HepG2 (cell line): Measurements from ENCODE around the gene TFCP2L1. TPM values are rescaled to one million over a fixed set of nuclear protein-coding genes. Genes with fewer than 3 reads are reported as not detected.

Experiments
- ATRX ChIP-seq: sonication (generic); formaldehyde crosslinking; IDR thresholded peaks from 2 replicates; pipeline ENCODE4 v1.4.0; 2020; ENCODE audit warnings: missing genetic modification reagents, borderline replicate concordance
- HIVEP1 ChIP-seq: sonication (generic); formaldehyde crosslinking; IDR thresholded peaks from 2 replicates; pipeline ENCODE4 v1.4.0; 2020; ENCODE audit warnings: mild to moderate bottlenecking, missing genetic modification reagents
- LCORL ChIP-seq, 2 experiments: fragments of 450-650 bp in 1 of 2; sonication (generic) in 1 of 2; formaldehyde crosslinking in 1 of 2; IDR thresholded peaks; 2 replicates each; pipeline versions ENCODE4 v1.5.0 to v1.6.1; 2017 to 2020; ENCODE audit warnings: antibody characterized with exemption in 1 of 2, missing genetic modification reagents in 1 of 2
- MBD4 ChIP-seq: IDR thresholded peaks from 2 replicates; pipeline ENCODE4 v1.6.1; 2012; ENCODE audit warnings: low read length, inconsistent platforms, borderline replicate concordance
- MEIS2 ChIP-seq: sonication (generic); formaldehyde crosslinking; IDR thresholded peaks from 2 replicates; pipeline ENCODE4 v1.9.0; 2021; ENCODE audit warnings: mild to moderate bottlenecking, missing genetic modification reagents
- SKI ChIP-seq: fragments of 450-650 bp; IDR thresholded peaks from one replicate; pipeline ENCODE4 v1.6.1; 2018; ENCODE audit warnings: mild to moderate bottlenecking; ENCODE audit not compliant: partially characterized antibody
- TOPORS ChIP-seq: sonication (generic); formaldehyde crosslinking; IDR thresholded peaks from 2 replicates; pipeline ENCODE4 v1.8.0; 2023; ENCODE audit warnings: mild to moderate bottlenecking, missing genetic modification reagents
- polyA plus RNA-seq, 8 experiments: library from polyadenylated mRNA; depleted of rRNA in 3 of 8; stranded (reverse) in 7 of 8; unstranded in 1 of 8; fragments of >200 nt; fragmentation: Illumina TruSeq in 4 of 8; extraction: Trizol in 4 of 8; gene quantifications; 2 replicates each; pipeline versions ENCODE4 v1.2.1 to v1.2.3, GENCODE V29; 2011 to 2016; ENCODE audit warnings: low read depth in 4 of 8, missing spikeins in 1 of 8, mixed read lengths in 1 of 8; ENCODE audit not compliant: insufficient read depth in 1 of 8
- total RNA-seq, 5 experiments: library from RNA; depleted of rRNA; stranded (reverse); fragments of >200 nt; fragmentation: Illumina TruSeq; extraction: Trizol; gene quantifications; 2 replicates each; pipeline ENCODE4 v1.2.3, GENCODE V29; 2016; ENCODE audit warnings: low read depth in 1 of 5
- TF ChIP-seq, protein P1 (sequence below): sonication (generic); formaldehyde crosslinking; IDR thresholded peaks from 2 replicates; pipeline ENCODE4 v1.5.1; 2020; ENCODE audit warnings: mild to moderate bottlenecking, missing genetic modification reagents, borderline replicate concordance
- TF ChIP-seq, protein P2 (sequence below): sonication (generic); formaldehyde crosslinking; IDR thresholded peaks from 2 replicates; pipeline ENCODE4 v1.8.1; 2023; ENCODE audit warnings: mild to moderate bottlenecking, missing genetic modification reagents, borderline replicate concordance
- TF ChIP-seq, protein P3 (sequence below): sonication (generic); formaldehyde crosslinking; IDR thresholded peaks from 2 replicates; pipeline ENCODE4 v1.8.0; 2022; ENCODE audit warnings: missing genetic modification reagents, mild to moderate bottlenecking, moderate library complexity, borderline replicate concordance
- TF ChIP-seq, protein P4 (sequence below), 2 experiments: fragments of 450-650 bp in 1 of 2; sonication (generic) in 1 of 2; formaldehyde crosslinking; IDR thresholded peaks; 2 replicates each; pipeline versions ENCODE4 v1.5.0 to v1.8.0; 2020 to 2022; ENCODE audit warnings: mild to moderate bottlenecking in 1 of 2, missing genetic modification reagents in 1 of 2
- TF ChIP-seq, protein P5 (sequence below): sonication (generic); formaldehyde crosslinking; IDR thresholded peaks from 2 replicates; pipeline ENCODE4 v1.4.0; 2020; ENCODE audit warnings: missing genetic modification reagents
- TF ChIP-seq, protein P6 (sequence below): sonication (generic); formaldehyde crosslinking; IDR thresholded peaks from 2 replicates; pipeline ENCODE4 v1.5.0; 2020; ENCODE audit warnings: missing genetic modification reagents
- TF ChIP-seq, protein P7 (sequence below): sonication (generic); formaldehyde crosslinking; IDR thresholded peaks from 2 replicates; pipeline ENCODE4 v1.5.1; 2020; ENCODE audit warnings: mild to moderate bottlenecking, moderate library complexity, missing genetic modification reagents

The TFCP2L1 gene
- total and polyA plus RNA-seq, 2 of the 13 experiments (the other 11 are each of a cell fraction or from before 2014, with no cell fraction given) = under 0.01 TPM; not detected in 1

DNA sequence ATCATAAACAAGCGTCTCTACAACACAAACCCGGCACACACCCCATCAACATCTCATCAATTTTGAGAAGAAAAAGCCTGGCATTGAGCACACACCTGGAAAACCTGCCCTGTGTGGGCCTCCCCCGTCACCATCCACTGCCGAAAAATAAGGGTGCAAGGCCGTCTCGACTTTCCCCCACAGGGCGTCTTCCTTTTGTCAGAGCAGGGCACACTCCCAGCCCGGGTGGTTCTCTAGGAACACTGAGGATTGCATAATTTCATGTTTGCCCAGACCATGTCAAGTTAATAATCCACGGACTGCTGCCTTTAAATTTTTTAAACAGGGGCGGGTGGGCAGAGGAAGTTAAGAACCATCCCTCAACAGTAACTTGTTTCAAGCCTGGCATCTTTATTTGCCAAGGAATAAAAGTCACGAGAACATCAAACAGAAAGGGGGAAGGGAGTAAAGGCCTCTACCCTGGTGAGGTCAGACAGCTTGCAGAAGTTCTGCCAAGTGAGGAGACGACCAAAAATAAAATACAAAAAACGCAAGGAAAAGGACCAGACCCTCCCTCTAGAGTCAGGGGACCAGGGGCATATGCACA, 2.1 kb downstream of the TFCP2L1 start (continued):
- TF ChIP-seq, protein P1, sequence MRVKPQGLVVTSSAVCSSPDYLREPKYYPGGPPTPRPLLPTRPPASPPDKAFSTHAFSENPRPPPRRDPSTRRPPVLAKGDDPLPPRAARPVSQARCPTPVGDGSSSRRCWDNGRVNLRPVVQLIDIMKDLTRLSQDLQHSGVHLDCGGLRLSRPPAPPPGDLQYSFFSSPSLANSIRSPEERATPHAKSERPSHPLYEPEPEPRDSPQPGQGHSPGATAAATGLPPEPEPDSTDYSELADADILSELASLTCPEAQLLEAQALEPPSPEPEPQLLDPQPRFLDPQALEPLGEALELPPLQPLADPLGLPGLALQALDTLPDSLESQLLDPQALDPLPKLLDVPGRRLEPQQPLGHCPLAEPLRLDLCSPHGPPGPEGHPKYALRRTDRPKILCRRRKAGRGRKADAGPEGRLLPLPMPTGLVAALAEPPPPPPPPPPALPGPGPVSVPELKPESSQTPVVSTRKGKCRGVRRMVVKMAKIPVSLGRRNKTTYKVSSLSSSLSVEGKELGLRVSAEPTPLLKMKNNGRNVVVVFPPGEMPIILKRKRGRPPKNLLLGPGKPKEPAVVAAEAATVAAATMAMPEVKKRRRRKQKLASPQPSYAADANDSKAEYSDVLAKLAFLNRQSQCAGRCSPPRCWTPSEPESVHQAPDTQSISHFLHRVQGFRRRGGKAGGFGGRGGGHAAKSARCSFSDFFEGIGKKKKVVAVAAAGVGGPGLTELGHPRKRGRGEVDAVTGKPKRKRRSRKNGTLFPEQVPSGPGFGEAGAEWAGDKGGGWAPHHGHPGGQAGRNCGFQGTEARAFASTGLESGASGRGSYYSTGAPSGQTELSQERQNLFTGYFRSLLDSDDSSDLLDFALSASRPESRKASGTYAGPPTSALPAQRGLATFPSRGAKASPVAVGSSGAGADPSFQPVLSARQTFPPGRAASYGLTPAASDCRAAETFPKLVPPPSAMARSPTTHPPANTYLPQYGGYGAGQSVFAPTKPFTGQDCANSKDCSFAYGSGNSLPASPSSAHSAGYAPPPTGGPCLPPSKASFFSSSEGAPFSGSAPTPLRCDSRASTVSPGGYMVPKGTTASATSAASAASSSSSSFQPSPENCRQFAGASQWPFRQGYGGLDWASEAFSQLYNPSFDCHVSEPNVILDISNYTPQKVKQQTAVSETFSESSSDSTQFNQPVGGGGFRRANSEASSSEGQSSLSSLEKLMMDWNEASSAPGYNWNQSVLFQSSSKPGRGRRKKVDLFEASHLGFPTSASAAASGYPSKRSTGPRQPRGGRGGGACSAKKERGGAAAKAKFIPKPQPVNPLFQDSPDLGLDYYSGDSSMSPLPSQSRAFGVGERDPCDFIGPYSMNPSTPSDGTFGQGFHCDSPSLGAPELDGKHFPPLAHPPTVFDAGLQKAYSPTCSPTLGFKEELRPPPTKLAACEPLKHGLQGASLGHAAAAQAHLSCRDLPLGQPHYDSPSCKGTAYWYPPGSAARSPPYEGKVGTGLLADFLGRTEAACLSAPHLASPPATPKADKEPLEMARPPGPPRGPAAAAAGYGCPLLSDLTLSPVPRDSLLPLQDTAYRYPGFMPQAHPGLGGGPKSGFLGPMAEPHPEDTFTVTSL (CRISPR knock-in tag) = peak; percentile 50; the same call in 1 of the 2 replicates
- TF ChIP-seq MEIS2 = no peak
- TF ChIP-seq, protein P2, sequence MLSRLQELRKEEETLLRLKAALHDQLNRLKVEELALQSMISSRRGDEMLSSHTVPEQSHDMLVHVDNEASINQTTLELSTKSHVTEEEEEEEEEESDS (CRISPR knock-in tag) = no peak
- TF ChIP-seq HIVEP1 (CRISPR knock-in tag) = no peak
- no peak for TF ChIP-seq TOPORS (CRISPR knock-in tag)
- TF ChIP-seq SKI = peak; percentile 21
- TF ChIP-seq LCORL (IDR thresholded peaks at IDR 0.05) = no peak
- TF ChIP-seq LCORL (CRISPR knock-in tag; IDR thresholded peaks at IDR 0.05) = peak; percentile 40; the same call in 1 of the 2 replicates
- TF ChIP-seq, protein P3, sequence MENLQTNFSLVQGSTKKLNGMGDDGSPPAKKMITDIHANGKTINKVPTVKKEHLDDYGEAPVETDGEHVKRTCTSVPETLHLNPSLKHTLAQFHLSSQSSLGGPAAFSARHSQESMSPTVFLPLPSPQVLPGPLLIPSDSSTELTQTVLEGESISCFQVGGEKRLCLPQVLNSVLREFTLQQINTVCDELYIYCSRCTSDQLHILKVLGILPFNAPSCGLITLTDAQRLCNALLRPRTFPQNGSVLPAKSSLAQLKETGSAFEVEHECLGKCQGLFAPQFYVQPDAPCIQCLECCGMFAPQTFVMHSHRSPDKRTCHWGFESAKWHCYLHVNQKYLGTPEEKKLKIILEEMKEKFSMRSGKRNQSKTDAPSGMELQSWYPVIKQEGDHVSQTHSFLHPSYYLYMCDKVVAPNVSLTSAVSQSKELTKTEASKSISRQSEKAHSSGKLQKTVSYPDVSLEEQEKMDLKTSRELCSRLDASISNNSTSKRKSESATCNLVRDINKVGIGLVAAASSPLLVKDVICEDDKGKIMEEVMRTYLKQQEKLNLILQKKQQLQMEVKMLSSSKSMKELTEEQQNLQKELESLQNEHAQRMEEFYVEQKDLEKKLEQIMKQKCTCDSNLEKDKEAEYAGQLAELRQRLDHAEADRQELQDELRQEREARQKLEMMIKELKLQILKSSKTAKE = peak; percentile 75
- TF ChIP-seq ATRX = no peak
- TF ChIP-seq, protein P4, sequence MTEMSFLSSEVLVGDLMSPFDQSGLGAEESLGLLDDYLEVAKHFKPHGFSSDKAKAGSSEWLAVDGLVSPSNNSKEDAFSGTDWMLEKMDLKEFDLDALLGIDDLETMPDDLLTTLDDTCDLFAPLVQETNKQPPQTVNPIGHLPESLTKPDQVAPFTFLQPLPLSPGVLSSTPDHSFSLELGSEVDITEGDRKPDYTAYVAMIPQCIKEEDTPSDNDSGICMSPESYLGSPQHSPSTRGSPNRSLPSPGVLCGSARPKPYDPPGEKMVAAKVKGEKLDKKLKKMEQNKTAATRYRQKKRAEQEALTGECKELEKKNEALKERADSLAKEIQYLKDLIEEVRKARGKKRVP (CRISPR knock-in tag; IDR thresholded peaks at IDR 0.05) = peak in 1 of 2 experiments; percentile 16; a peak in 1 of 4 replicates
- TF ChIP-seq, protein P5, sequence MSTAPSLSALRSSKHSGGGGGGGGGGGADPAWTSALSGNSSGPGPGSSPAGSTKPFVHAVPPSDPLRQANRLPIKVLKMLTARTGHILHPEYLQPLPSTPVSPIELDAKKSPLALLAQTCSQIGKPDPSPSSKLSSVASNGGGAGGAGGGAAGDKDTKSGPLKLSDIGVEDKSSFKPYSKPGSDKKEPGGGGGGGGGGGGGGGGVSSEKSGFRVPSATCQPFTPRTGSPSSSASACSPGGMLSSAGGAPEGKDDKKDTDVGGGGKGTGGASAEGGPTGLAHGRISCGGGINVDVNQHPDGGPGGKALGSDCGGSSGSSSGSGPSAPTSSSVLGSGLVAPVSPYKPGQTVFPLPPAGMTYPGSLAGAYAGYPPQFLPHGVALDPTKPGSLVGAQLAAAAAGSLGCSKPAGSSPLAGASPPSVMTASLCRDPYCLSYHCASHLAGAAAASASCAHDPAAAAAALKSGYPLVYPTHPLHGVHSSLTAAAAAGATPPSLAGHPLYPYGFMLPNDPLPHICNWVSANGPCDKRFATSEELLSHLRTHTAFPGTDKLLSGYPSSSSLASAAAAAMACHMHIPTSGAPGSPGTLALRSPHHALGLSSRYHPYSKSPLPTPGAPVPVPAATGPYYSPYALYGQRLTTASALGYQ (CRISPR knock-in tag) = peak; percentile 55; the same call in 1 of the 2 replicates
- TF ChIP-seq, protein P6, sequence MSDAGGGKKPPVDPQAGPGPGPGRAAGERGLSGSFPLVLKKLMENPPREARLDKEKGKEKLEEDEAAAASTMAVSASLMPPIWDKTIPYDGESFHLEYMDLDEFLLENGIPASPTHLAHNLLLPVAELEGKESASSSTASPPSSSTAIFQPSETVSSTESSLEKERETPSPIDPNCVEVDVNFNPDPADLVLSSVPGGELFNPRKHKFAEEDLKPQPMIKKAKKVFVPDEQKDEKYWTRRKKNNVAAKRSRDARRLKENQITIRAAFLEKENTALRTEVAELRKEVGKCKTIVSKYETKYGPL = 0 out of 2 replicates have a peak, but pooled peaks have one; percentile 45
- TF ChIP-seq MBD4 = no peak
- TF ChIP-seq, protein P7, sequence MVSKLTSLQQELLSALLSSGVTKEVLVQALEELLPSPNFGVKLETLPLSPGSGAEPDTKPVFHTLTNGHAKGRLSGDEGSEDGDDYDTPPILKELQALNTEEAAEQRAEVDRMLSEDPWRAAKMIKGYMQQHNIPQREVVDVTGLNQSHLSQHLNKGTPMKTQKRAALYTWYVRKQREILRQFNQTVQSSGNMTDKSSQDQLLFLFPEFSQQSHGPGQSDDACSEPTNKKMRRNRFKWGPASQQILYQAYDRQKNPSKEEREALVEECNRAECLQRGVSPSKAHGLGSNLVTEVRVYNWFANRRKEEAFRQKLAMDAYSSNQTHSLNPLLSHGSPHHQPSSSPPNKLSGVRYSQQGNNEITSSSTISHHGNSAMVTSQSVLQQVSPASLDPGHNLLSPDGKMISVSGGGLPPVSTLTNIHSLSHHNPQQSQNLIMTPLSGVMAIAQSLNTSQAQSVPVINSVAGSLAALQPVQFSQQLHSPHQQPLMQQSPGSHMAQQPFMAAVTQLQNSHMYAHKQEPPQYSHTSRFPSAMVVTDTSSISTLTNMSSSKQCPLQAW (CRISPR knock-in tag) = peak; percentile 83
